Astrocyte of the spinal cord (primary cell): ENCODE results near the gene AMPD1.

ENCODE experiments used
- DNase-seq: peaks from one replicate; pipeline ENCODE4 v3.0.0; 2011; ENCODE audit warnings: low read depth, low spot score
- H3K4me3 ChIP-seq: 2 replicates; pipeline ENCODE4 v1.5.1; 2011; ENCODE audit warnings: low read depth, mild to moderate bottlenecking, low read length, moderate library complexity
- in situ Hi-C: cut with HindIII; loops from 2 replicates; pipeline ENCODE4 v1.10.0; 2017; ENCODE audit warnings: low sequenced_read_pairs
- TF ChIP-seq, protein P1 (sequence below): IDR thresholded peaks from 2 replicates; pipeline ENCODE4 v1.5.1; 2012; ENCODE audit warnings: low read depth, mild to moderate bottlenecking, low read length, inconsistent platforms

Gene AMPD1

DNA sequence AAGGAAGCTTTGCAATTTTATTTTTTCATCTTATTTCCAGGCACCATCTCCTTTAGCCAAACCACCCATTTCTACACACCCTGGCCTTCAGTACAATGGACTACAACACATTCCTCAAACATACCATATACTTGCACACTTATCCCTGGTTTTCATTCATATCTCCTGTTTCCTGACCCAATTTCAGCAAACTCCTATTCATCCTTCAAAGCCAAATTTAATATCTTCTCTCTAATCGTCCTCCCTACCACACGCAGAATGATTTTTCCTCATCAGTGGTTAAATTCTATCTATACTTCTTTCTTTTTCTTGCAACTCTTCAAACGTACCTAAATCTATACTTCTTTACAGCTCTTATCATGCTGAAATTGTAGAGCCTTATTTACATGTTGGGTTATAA is 28.4 kb downstream of the AMPD1 start:
- no peak overlapping the region for H3K4me3 ChIP-seq
- no peak for DNase-seq
- in situ Hi-C loops = no loop called here
- TF ChIP-seq, protein P1, sequence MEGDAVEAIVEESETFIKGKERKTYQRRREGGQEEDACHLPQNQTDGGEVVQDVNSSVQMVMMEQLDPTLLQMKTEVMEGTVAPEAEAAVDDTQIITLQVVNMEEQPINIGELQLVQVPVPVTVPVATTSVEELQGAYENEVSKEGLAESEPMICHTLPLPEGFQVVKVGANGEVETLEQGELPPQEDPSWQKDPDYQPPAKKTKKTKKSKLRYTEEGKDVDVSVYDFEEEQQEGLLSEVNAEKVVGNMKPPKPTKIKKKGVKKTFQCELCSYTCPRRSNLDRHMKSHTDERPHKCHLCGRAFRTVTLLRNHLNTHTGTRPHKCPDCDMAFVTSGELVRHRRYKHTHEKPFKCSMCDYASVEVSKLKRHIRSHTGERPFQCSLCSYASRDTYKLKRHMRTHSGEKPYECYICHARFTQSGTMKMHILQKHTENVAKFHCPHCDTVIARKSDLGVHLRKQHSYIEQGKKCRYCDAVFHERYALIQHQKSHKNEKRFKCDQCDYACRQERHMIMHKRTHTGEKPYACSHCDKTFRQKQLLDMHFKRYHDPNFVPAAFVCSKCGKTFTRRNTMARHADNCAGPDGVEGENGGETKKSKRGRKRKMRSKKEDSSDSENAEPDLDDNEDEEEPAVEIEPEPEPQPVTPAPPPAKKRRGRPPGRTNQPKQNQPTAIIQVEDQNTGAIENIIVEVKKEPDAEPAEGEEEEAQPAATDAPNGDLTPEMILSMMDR = no peak

DNA sequence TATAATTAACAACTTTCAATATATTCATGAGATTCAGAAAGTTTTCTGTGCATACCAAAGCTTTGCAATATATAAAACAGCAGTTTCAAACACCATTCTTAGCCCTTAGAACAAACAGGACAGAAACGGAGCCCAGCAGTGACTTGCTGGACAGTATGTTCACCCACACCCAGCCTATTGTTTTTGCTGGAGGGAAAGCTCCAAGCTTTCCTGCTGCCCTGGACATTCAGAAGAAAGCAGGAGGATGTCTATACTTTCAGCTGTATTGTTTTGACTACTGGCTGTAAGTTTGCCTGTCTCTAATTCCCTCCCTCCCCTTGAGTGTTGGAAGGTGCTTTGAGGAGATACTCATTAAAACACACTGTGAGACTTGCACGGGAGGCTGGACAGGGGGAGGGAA is 35.1 kb downstream of the AMPD1 start:
- in situ Hi-C loops = no loop called here

DNA sequence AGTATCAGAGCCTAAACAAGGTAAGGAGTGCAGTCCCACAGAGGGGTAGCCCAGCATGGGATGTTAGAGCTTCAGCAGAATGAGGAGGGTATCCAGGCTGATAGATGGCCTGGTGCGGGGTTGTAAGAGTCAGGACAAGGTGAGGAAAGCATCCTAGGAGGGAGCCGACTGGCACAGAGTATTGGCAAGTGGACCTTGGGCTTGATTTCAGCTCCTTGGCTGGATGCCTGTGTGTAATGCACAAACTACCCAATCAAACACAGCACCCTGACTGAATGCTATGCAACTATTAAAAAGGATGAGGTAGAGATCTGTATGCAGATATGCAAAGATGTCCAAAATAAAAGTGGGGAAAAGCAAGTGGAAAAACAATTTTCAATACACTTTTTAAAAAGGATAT is 43.5 kb downstream of the AMPD1 start:
- DNase-seq = no peak
- in situ Hi-C loops = no loop called here
- TF ChIP-seq, protein P1 = no peak

More for the DNA sequence above, 35.1 kb downstream of the AMPD1 start:
- DNase-seq = no peak
- H3K4me3 ChIP-seq = no peak overlapping the region
- TF ChIP-seq, protein P1 = no peak

DNA sequence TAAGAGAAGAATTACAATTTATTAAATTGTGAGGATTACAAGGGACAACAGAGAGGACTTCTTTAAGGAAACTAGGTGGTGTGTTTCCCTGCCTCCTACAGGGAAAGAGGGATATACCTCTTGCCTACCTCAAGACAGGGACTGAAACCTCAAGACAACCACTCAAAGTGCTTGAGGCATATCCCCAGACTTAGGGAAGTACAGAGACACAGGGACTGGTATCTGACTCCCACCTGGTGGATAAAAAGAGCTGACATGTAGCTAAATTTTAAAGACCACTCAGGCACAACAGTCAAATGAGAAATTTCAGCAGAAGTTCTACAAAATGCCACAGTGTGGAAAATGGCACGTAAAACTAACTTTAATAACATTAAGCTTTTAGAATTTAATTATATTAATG is 46.8 kb downstream of the AMPD1 start:
- DNase-seq = no peak
- H3K4me3 ChIP-seq = no peak overlapping the region
- in situ Hi-C loops = no loop called here
- TF ChIP-seq, protein P1 = no peak

More for the DNA sequence above, 43.5 kb downstream of the AMPD1 start:
- H3K4me3 ChIP-seq = no peak overlapping the region

DNA sequence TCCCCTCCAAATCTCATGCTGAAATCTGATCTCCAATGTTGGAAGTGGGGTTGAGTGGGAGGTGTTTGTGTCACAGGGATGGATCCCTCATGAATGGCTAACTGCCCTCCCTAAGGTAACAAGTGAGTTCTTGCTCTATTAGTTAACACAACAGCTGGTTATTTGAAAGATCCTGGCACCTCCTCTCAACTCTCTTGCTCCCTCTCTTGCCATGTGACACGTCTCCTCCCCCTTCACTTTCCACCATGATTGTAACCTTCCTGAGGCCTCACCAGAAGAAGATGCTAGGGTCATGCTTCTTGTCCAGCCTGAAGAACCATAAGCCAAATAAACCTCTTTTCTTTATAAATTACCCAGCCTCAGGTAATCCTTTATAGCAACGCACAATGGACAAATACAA is 54.0 kb downstream of the AMPD1 start:
- DNase-seq = no peak
- TF ChIP-seq, protein P1 = no peak
- in situ Hi-C loops = no loop called here
- no peak overlapping the region for H3K4me3 ChIP-seq

DNA sequence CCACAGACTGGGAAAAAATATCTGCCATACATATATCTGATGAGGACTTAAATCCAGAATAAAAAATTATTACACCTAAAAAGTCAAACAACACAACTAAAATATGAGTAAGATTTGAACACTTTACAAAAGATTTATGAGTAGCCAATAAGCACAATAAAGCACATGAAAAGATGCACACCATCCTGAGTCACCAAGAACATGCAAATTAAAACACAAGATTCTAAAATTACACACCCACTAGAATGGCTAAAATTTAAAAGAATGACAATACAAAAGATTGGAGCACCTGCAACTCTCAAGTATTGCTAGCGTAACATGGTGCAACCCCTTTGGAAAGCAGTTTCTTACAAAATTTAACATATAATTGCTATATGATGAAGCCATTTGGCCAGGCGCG is 56.4 kb downstream of the AMPD1 start:
- TF ChIP-seq, protein P1 = no peak
- H3K4me3 ChIP-seq = no peak overlapping the region
- DNase-seq = no peak
- in situ Hi-C loops = no loop called here

GRCh38 chr1:114632427-114632826 is 62.9 kb downstream of the AMPD1 start:
- H3K4me3 ChIP-seq = no peak overlapping the region
- DNase-seq = no peak
- in situ Hi-C loops = no loop called here
- TF ChIP-seq, protein P1 = no peak
